AG04450 (cell line): ENCODE data around the gene CNR2. TPM values are rescaled to one million over a fixed set of nuclear protein-coding genes. Genes with fewer than 3 reads are reported as not detected.

Source experiments
- CTCF ChIA-PET: fragments of 300-600, 350-600 bp; formaldehyde crosslinking; extraction: SDS; loops from one replicate; lab custom pipeline; 2022; ENCODE audit warnings: antibody characterized with exemption, inconsistent platforms; lab: Charles Lee
- POLR2A ChIA-PET: fragments of 350-600 bp; formaldehyde crosslinking; extraction: SDS; loops from one replicate; lab custom pipeline; 2021; ENCODE audit warnings: antibody characterized with exemption, inconsistent platforms; lab: Yijun Ruan, JAX
- DNase-seq: peaks from one replicate; pipeline ENCODE4 v3.0.0-alpha.2; 2011; ENCODE audit warnings: low read depth, low spot score
- H3K27ac ChIP-seq: one replicate; pipeline ENCODE4 v1.5.1; 2012; ENCODE audit warnings: low read depth, low read length, control low read depth
- H3K27me3 ChIP-seq: one replicate; pipeline ENCODE4 v1.6.0; 2012; ENCODE audit warnings: low read length; ENCODE audit not compliant: control insufficient read depth, insufficient read depth
- H3K4me3 ChIP-seq: 2 replicates; pipeline ENCODE4 v1.5.1; 2011; ENCODE audit warnings: mild to moderate bottlenecking, low read depth, low read length, control low read depth
- H3K9me3 ChIP-seq: 2 replicates; pipeline ENCODE4 v1.5.1; 2012; ENCODE audit warnings: low read length; ENCODE audit not compliant: control insufficient read depth, insufficient read depth
- polyA plus RNA-seq: library from polyadenylated mRNA; depleted of rRNA; stranded (reverse); fragments of >200 nt; gene quantifications from 2 replicates; pipeline ENCODE4 v1.2.3, GENCODE V29; 2011
- TF ChIP-seq, protein P1 (sequence below): IDR thresholded peaks from 2 replicates; pipeline ENCODE4 v1.5.1; 2011; ENCODE audit warnings: low read depth, low read length, control low read depth, inconsistent platforms

The CNR2 gene
- polyA plus RNA-seq, 1 experiment = not detected

- H3K27me3 ChIP-seq = peaks cover 25% of the 10 kb centered on the region
- H3K27ac ChIP-seq = no peak overlapping the region
- ChIA-PET CTCF (no interaction called here), POLR2A (no interaction called here)
- H3K4me3 ChIP-seq = no peak overlapping the region
- 0 out of 2 replicates have a peak, but pooled peaks cover under 1% of the 10 kb centered on the region for H3K9me3 ChIP-seq
- TF ChIP-seq, protein P1, sequence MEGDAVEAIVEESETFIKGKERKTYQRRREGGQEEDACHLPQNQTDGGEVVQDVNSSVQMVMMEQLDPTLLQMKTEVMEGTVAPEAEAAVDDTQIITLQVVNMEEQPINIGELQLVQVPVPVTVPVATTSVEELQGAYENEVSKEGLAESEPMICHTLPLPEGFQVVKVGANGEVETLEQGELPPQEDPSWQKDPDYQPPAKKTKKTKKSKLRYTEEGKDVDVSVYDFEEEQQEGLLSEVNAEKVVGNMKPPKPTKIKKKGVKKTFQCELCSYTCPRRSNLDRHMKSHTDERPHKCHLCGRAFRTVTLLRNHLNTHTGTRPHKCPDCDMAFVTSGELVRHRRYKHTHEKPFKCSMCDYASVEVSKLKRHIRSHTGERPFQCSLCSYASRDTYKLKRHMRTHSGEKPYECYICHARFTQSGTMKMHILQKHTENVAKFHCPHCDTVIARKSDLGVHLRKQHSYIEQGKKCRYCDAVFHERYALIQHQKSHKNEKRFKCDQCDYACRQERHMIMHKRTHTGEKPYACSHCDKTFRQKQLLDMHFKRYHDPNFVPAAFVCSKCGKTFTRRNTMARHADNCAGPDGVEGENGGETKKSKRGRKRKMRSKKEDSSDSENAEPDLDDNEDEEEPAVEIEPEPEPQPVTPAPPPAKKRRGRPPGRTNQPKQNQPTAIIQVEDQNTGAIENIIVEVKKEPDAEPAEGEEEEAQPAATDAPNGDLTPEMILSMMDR = no peak
- no peak for DNase-seq
Measured at GRCh38 chr1:23872421-23872820, 40.7 kb downstream of the CNR2 start.

- no peak for DNase-seq
- Histone ChIP-seq H3K4me3 (no peak overlapping the region), H3K27ac (no peak overlapping the region), H3K9me3 (no peaks in the 10 kb centered on the region), H3K27me3 (peaks cover 37% of the 10 kb centered on the region)
- POLR2A ChIA-PET = interaction anchor here (0.6 to 0.9 kb wide), 2 partner anchors 44 to 90 kb away, joined by 3 read pairs; partner anchors contain the start of gene HMGCL
- CTCF ChIA-PET = interaction anchor here (0.6 to 1.5 kb wide), 8 partner anchors 9 to 97 kb away, joined by 3 to 8 read pairs (median 3); partner anchors contain the start of genes GALE and PITHD1
- TF ChIP-seq, protein P1 = no peak
Measured at GRCh38 chr1:23869051-23869450, 44.1 kb downstream of the CNR2 start.

DNA sequence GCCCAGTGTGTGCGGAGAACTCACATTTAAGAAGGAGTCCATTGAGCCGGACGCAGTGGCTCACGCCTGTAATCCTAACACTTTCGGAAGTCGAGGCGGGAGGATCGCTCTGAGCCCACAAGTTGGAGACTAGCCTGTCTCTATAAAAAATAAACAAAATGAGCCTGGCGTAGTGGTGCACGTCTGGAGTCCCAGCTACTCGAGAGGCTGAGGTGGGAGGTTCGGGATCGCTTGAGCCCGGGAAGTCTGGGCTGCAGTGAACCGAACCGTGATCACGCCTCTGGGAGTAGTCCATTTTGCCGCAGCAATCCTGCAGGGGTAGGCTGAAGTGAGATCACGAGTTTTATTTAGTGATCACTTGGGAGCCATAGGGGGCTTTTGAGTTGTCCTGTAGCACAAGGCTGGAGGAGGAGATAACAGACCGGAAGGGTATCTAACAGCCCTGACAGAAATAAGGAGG is 44.6 kb downstream of the CNR2 start:
- CTCF ChIA-PET = interaction anchor here (0.6 to 1.5 kb wide), 8 partner anchors 10 to 97 kb away, joined by 3 to 8 read pairs (median 3); partner anchors contain the start of genes GALE and PITHD1
- no peaks in the 10 kb centered on the region for H3K9me3 ChIP-seq
- no peak overlapping the region for H3K27ac ChIP-seq
- peak overlapping the region; percentile 65 for H3K4me3 ChIP-seq
- peaks cover 34% of the 10 kb centered on the region for H3K27me3 ChIP-seq
- POLR2A ChIA-PET = no interaction called here
- TF ChIP-seq, protein P1 = no peak
- no peak for DNase-seq

DNA sequence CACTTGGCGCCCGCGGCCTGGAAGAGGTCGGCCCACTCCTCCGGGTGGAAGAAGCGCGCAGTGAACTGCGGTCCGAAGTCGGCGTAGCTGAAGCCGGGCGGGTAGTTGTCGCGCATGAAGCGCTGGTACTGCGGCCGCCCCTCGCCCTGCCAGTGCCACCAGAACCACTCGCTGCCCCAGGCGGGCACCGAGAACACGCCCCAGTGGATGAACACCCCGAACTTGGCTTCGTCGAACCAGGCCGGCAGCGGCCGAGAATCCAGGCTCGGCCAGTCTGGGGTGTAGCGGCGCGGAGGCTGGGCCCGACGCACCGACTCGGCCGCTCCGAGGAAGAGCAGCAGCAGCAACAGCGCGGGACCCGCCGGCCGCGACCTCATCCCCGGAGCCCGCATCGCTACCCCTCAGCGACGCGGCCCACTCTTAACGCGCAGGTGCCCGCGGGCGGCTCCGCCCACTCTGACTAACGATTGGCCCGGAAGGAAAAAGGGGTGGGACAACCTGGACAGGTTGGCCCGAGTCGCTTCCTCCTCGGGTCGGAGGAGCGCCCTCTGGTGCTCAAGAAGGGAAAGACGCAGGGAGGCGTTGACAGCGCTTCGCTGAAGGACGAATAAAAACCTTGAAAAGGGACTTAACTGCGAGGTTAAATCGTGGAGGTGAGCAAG is 45.1 kb downstream of the CNR2 start, which contains the start of gene FUCA1:
Gene FUCA1, minus strand, starts transcription at position 396 of the 662 bp plus-strand sequence. Its CDS starts 4 bp downstream, at position 392.
- Histone ChIP-seq H3K4me3 (peak within 1 kb of the TSS; percentile 65), H3K27ac (no peak within 1 kb of the TSS), H3K9me3 (no peaks in the 10 kb centered on the region), H3K27me3 (peaks cover 34% of the 10 kb centered on the region)
- POLR2A ChIA-PET = no interaction called here
- peak; percentile 29 for DNase-seq
- CTCF ChIA-PET = interaction anchor here (1.1 to 1.4 kb wide), 2 partner anchors 10 to 44 kb away, joined by 3 to 4 read pairs; no protein-coding TSS in a partner anchor
- TF ChIP-seq, protein P1 = peak; percentile 96

GRCh38 chr1:23867542-23867894 is 45.6 kb downstream of the CNR2 start:
- ChIA-PET POLR2A (interaction anchor here (0.6 kb wide), 1 partner anchor 42 kb away, joined by 4 read pairs; the partner anchor contains the start of gene HMGCL), CTCF (interaction anchor here (0.6 kb wide), 1 partner anchor 44 kb away, joined by 4 read pairs; no protein-coding TSS in a partner anchor)
- no peak for DNase-seq
- Histone ChIP-seq H3K4me3 (peak overlapping the region; percentile 65), H3K27ac (no peak overlapping the region), H3K27me3 (peaks cover 30% of the 10 kb centered on the region), H3K9me3 (no peaks in the 10 kb centered on the region)
- TF ChIP-seq, protein P1 = no peak
